ENCODE data around the gene PAN2.

- TF ChIP-seq CTCF (IDR thresholded peaks at IDR 0.05) (no peak), POLR2A (IDR thresholded peaks at IDR 0.05) (no peak)
Measured at GRCh38 chr12:56358836-56359532, 25.2 kb upstream of the PAN2 start.

All from lower leg skin (tissue), 3 donors.